ENCODE data around the gene PLEKHG3. TPM values are rescaled to one million over a fixed set of nuclear protein-coding genes. Genes with fewer than 3 reads are reported as not detected.

Gene PLEKHG3
- total RNA-seq, 5 donors from 2014 or later (not counting 1 experiment from before 2014, with no cell fraction given): 12.4 to 58.2 (median 27.3) TPM

DNA sequence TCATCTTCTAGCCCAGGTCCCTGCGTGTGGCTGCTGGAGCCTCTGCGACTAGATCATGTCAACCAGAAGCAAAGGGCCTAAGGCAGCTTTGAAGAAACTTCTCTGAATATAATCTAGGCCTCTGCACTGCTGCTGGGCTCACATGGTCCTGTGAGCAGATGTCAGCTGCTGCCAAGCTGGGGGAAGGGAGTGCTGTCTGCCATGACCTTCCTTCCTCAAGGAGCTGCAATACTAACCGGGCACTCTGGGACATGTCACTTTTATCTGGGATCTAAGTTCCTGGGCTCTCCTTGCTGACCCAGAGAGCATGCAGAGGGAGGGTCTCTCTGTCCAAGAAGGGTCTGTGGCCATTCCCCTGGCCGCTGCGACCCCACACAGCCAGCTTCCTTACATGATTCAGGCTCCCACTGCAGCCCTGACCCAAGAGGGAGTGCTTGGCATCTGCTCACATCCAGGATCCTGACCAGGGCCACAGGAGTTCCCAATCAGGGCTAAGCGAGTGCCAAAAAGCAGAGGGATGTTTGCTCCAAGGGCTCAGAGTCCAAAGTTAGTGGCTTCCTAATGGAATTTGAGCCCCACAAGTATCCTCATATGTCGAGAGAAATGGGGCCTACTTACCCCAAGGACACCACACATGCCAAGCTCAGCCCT lies 74.0 kb downstream of the PLEKHG3 start:
- Histone ChIP-seq H3K4me1 (ENCODE audit: control insufficient read depth in 1 of 2, extremely low read depth in 1 of 2, insufficient read depth in 2 of 2, low read length in 2 of 2) (no peaks in the 10 kb centered on the region), H3K36me3 (ENCODE audit: control insufficient read depth in 2 of 2, extremely low read depth in 1 of 2, insufficient read depth in 1 of 2, low read length in 1 of 2) (no peaks in the 10 kb centered on the region), H3K27me3 (replicated peaks in 1 of 2; ENCODE audit: control insufficient read depth in 2 of 2, extremely low read depth in 1 of 2, insufficient read depth in 2 of 2, low read length in 1 of 2) (peaks cover 0 to 20% of the 10 kb centered on the region in 2 experiments), H3K9me3 (no peaks in the 10 kb centered on the region), H3K27ac (ENCODE audit: low read length) (no peak overlapping the region), H3K4me3 (ENCODE audit: control insufficient read depth in 1 of 2, extremely low read depth in 1 of 2, low read length in 1 of 2) (no peak overlapping the region)
- no peak for ATAC-seq (replicated peaks in 1 of 4)
- ChIA-PET POLR2A (no interaction called here), CTCF (no interaction called here)
- Mint-ChIP-seq H3K36me3 (no peaks in the 10 kb centered on the region), H3K4me3 (no peak overlapping the region), H3K27ac (no peak overlapping the region), H3K27me3 (no peaks in the 10 kb centered on the region), H3K9me3 (no peaks in the 10 kb centered on the region), H3K4me1 (no peaks in the 10 kb centered on the region)
- DNase-seq: no peak
- WGBS (ENCODE audit: insufficient coverage): 95% methylated on average over 5 of the region's 7 CpGs

DNA sequence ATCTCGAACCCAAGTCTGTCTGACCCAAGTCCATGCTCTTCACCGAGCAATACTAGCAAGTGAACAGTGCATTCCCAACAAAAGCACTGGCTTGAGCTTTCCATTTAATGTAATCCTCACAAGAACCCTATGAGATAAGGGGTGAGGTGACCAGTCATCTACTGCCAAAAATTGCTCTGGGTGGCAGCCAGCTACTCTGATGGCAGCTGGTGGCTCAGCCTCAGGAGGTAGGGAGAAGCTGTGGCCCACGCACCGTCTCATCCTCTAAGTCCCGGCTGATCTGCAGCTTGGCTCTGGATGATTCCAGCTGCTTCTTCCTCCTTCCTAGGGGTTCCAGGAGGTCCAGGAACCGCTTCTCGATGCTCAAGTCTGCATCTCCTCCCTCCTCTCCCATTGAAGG lies 75.2 kb downstream of the PLEKHG3 start:
- Histone ChIP-seq H3K4me3 (ENCODE audit: control insufficient read depth in 1 of 2, extremely low read depth in 1 of 2, low read length in 1 of 2) (no peak overlapping the region), H3K27ac (ENCODE audit: low read length) (no peak overlapping the region), H3K9me3 (no peaks in the 10 kb centered on the region), H3K4me1 (ENCODE audit: control insufficient read depth in 1 of 2, extremely low read depth in 1 of 2, insufficient read depth in 2 of 2, low read length in 2 of 2) (no peaks in the 10 kb centered on the region), H3K27me3 (replicated peaks in 1 of 2; ENCODE audit: control insufficient read depth in 2 of 2, extremely low read depth in 1 of 2, insufficient read depth in 2 of 2, low read length in 1 of 2) (peaks cover 0 to 12% of the 10 kb centered on the region in 2 experiments), H3K36me3 (ENCODE audit: control insufficient read depth in 2 of 2, extremely low read depth in 1 of 2, insufficient read depth in 1 of 2, low read length in 1 of 2) (no peaks in the 10 kb centered on the region)
- POLR2A ChIA-PET: interaction anchor here in 1 of 2 donors (0.5 kb wide), 1 partner anchor 715 kb away, joined by 8 read pairs; no protein-coding TSS in a partner anchor
- H3K4me1 Mint-ChIP-seq: no peaks in the 10 kb centered on the region
- DNase-seq: no peak
- 92% methylated on average over 5 of the region's 7 CpGs for WGBS (ENCODE audit: insufficient coverage)
- no peak overlapping the region for H3K27ac Mint-ChIP-seq
- CTCF ChIA-PET: no interaction called here
- no peaks in the 10 kb centered on the region for H3K36me3 Mint-ChIP-seq
- no peak overlapping the region for H3K4me3 Mint-ChIP-seq
- H3K9me3 Mint-ChIP-seq: no peaks in the 10 kb centered on the region
- ATAC-seq (replicated peaks in 1 of 4): no peak
- H3K27me3 Mint-ChIP-seq: no peaks in the 10 kb centered on the region

- Histone ChIP-seq H3K36me3 (ENCODE audit: control insufficient read depth in 2 of 2, extremely low read depth in 1 of 2, insufficient read depth in 1 of 2, low read length in 1 of 2) (no peaks in the 10 kb centered on the region), H3K27ac (ENCODE audit: low read length) (no peak overlapping the region), H3K4me3 (ENCODE audit: control insufficient read depth in 1 of 2, extremely low read depth in 1 of 2, low read length in 1 of 2) (no peak overlapping the region), H3K4me1 (ENCODE audit: control insufficient read depth in 1 of 2, extremely low read depth in 1 of 2, insufficient read depth in 2 of 2, low read length in 2 of 2) (no peaks in the 10 kb centered on the region), H3K27me3 (replicated peaks in 1 of 2; ENCODE audit: control insufficient read depth in 2 of 2, extremely low read depth in 1 of 2, insufficient read depth in 2 of 2, low read length in 1 of 2) (peaks cover 0 to 9% of the 10 kb centered on the region in 2 experiments), H3K9me3 (no peaks in the 10 kb centered on the region)
- no peaks in the 10 kb centered on the region for H3K27me3 Mint-ChIP-seq
- no peaks in the 10 kb centered on the region for H3K4me1 Mint-ChIP-seq
- 87% methylated on average over 11 of the region's 11 CpGs for WGBS (ENCODE audit: insufficient coverage)
- H3K27ac Mint-ChIP-seq: no peak overlapping the region
- H3K4me3 Mint-ChIP-seq: no peak overlapping the region
- CTCF ChIA-PET: no interaction called here
- H3K9me3 Mint-ChIP-seq: no peaks in the 10 kb centered on the region
- POLR2A ChIA-PET: interaction anchor here in 1 of 2 donors (0.7 kb wide), 1 partner anchor 1227 kb away, joined by 3 read pairs; no protein-coding TSS in a partner anchor
- DNase-seq (no peak), ATAC-seq (replicated peaks in 1 of 4) (no peak)
- no peaks in the 10 kb centered on the region for H3K36me3 Mint-ChIP-seq
Observed at GRCh38 chr14:64782196-64782595, 78.0 kb downstream of the PLEKHG3 start.

GRCh38 chr14:64784006-64784405 lies 79.8 kb downstream of the PLEKHG3 start:
- no peak overlapping the region for H3K27ac Mint-ChIP-seq
- H3K36me3 ChIP-seq (ENCODE audit: control insufficient read depth in 2 of 2, extremely low read depth in 1 of 2, insufficient read depth in 1 of 2, low read length in 1 of 2): no peaks in the 10 kb centered on the region
- H3K4me3 Mint-ChIP-seq: no peak overlapping the region
- H3K4me1 Mint-ChIP-seq: no peaks in the 10 kb centered on the region
- ChIA-PET POLR2A (interaction anchor here in 1 of 2 donors (0.6 kb wide), 1 partner anchor 278 kb away, joined by 3 read pairs; no protein-coding TSS in a partner anchor), CTCF (interaction anchor here in 1 of 2 donors (1.2 kb wide), 1 partner anchor 8 kb away, joined by 3 read pairs; no protein-coding TSS in a partner anchor)
- WGBS (ENCODE audit: insufficient coverage): 97% methylated on average over 5 of the region's 9 CpGs
- DNase-seq (no peak), ATAC-seq (replicated peaks in 1 of 4) (no peak)
- H3K36me3 Mint-ChIP-seq: no peaks in the 10 kb centered on the region
- no peaks in the 10 kb centered on the region for H3K4me1 ChIP-seq (ENCODE audit: control insufficient read depth in 1 of 2, extremely low read depth in 1 of 2, insufficient read depth in 2 of 2, low read length in 2 of 2)
- H3K27ac ChIP-seq (ENCODE audit: low read length): no peak overlapping the region
- H3K9me3 ChIP-seq: no peaks in the 10 kb centered on the region
- no peak overlapping the region for H3K4me3 ChIP-seq (ENCODE audit: control insufficient read depth in 1 of 2, extremely low read depth in 1 of 2, low read length in 1 of 2)
- peaks cover 0 to 9% of the 10 kb centered on the region in 2 experiments for H3K27me3 ChIP-seq (replicated peaks in 1 of 2; ENCODE audit: control insufficient read depth in 2 of 2, extremely low read depth in 1 of 2, insufficient read depth in 2 of 2, low read length in 1 of 2)
- H3K9me3 Mint-ChIP-seq: no peaks in the 10 kb centered on the region
- no peaks in the 10 kb centered on the region for H3K27me3 Mint-ChIP-seq

GRCh38 chr14:64786296-64787149 lies 82.3 kb downstream of the PLEKHG3 start:
- H3K4me3 ChIP-seq (ENCODE audit: control insufficient read depth in 1 of 2, extremely low read depth in 1 of 2, low read length in 1 of 2): no peak overlapping the region
- Mint-ChIP-seq H3K4me1 (no peaks in the 10 kb centered on the region), H3K36me3 (no peaks in the 10 kb centered on the region), H3K27ac (no peak overlapping the region), H3K9me3 (no peaks in the 10 kb centered on the region), H3K27me3 (no peaks in the 10 kb centered on the region), H3K4me3 (no peak overlapping the region)
- H3K27me3 ChIP-seq (replicated peaks in 1 of 2; ENCODE audit: control insufficient read depth in 2 of 2, extremely low read depth in 1 of 2, insufficient read depth in 2 of 2, low read length in 1 of 2): peaks cover 0 to 9% of the 10 kb centered on the region in 2 experiments
- ChIA-PET CTCF (no interaction called here), POLR2A (no interaction called here)
- H3K4me1 ChIP-seq (ENCODE audit: control insufficient read depth in 1 of 2, extremely low read depth in 1 of 2, insufficient read depth in 2 of 2, low read length in 2 of 2): no peaks in the 10 kb centered on the region
- ATAC-seq (replicated peaks in 1 of 4) (no peak), DNase-seq (no peak)
- no peak overlapping the region for H3K27ac ChIP-seq (ENCODE audit: low read length)
- WGBS (ENCODE audit: insufficient coverage): 91% methylated on average over 20 of the region's 24 CpGs
- no peaks in the 10 kb centered on the region for H3K36me3 ChIP-seq (ENCODE audit: control insufficient read depth in 2 of 2, extremely low read depth in 1 of 2, insufficient read depth in 1 of 2, low read length in 1 of 2)
- no peaks in the 10 kb centered on the region for H3K9me3 ChIP-seq

GRCh38 chr14:64787619-64788018 lies 83.4 kb downstream of the PLEKHG3 start:
- Histone ChIP-seq H3K4me3 (ENCODE audit: control insufficient read depth in 1 of 2, extremely low read depth in 1 of 2, low read length in 1 of 2) (no peak overlapping the region), H3K27ac (ENCODE audit: low read length) (no peak overlapping the region), H3K9me3 (no peaks in the 10 kb centered on the region), H3K36me3 (ENCODE audit: control insufficient read depth in 2 of 2, extremely low read depth in 1 of 2, insufficient read depth in 1 of 2, low read length in 1 of 2) (no peaks in the 10 kb centered on the region), H3K27me3 (replicated peaks in 1 of 2; ENCODE audit: control insufficient read depth in 2 of 2, extremely low read depth in 1 of 2, insufficient read depth in 2 of 2, low read length in 1 of 2) (peaks cover 0 to 5% of the 10 kb centered on the region in 2 experiments), H3K4me1 (ENCODE audit: control insufficient read depth in 1 of 2, extremely low read depth in 1 of 2, insufficient read depth in 2 of 2, low read length in 2 of 2) (no peaks in the 10 kb centered on the region)
- CTCF ChIA-PET: no interaction called here
- ATAC-seq (replicated peaks in 1 of 4) (no peak), DNase-seq (no peak)
- 89% methylated on average over 4 of the region's 6 CpGs for WGBS (ENCODE audit: insufficient coverage)
- H3K4me1 Mint-ChIP-seq: no peaks in the 10 kb centered on the region
- H3K27ac Mint-ChIP-seq: no peak overlapping the region
- no peaks in the 10 kb centered on the region for H3K27me3 Mint-ChIP-seq
- H3K36me3 Mint-ChIP-seq: no peaks in the 10 kb centered on the region
- no peaks in the 10 kb centered on the region for H3K9me3 Mint-ChIP-seq
- POLR2A ChIA-PET: no interaction called here
- H3K4me3 Mint-ChIP-seq: no peak overlapping the region
